ACC112 (cell line): ENCODE measurements around the gene CHRM2.

Experiments used
- H2AFZ ChIP-seq: fragments of 200-600 bp; sonication (generic); one replicate; pipeline ENCODE4 v1.6.0; 2017; ENCODE audit warnings: antibody characterized with exemption, low read length; ENCODE audit not compliant: unreplicated experiment
- H3K27ac ChIP-seq: fragments of 200-600 bp; sonication (generic); 2 replicates; pipeline ENCODE4 v1.5.1; 2014; ENCODE audit warnings: low read depth, mild to moderate bottlenecking, antibody characterized with exemption, low read length, moderate library complexity
- H3K27me3 ChIP-seq: fragments of 200-600 bp; sonication (generic); 2 replicates; pipeline ENCODE4 v1.6.1; 2014; ENCODE audit warnings: mild to moderate bottlenecking, antibody characterized with exemption, low read length, moderate library complexity, mixed read lengths; ENCODE audit not compliant: insufficient read depth
- H3K36me3 ChIP-seq: fragments of 200-600 bp; sonication (generic); 2 replicates; pipeline ENCODE4 v1.6.1; 2016; ENCODE audit warnings: mild to moderate bottlenecking, antibody characterized with exemption, low read length, moderate library complexity, mixed read lengths; ENCODE audit not compliant: insufficient read depth
- H3K4me1 ChIP-seq: fragments of 200-600 bp; sonication (generic); one replicate; pipeline ENCODE4 v1.6.1; 2016; ENCODE audit warnings: low read length, mixed read lengths; ENCODE audit not compliant: insufficient read depth, unreplicated experiment, control insufficient read depth
- H3K4me3 ChIP-seq: fragments of 200-600 bp; sonication (generic); 2 replicates; pipeline ENCODE4 v1.5.1; 2014; ENCODE audit warnings: mild to moderate bottlenecking, low read depth, low read length
- H3K79me2 ChIP-seq: fragments of 200-600 bp; sonication (generic); one replicate; pipeline ENCODE4 v1.6.0; 2016; ENCODE audit warnings: low read length; ENCODE audit not compliant: control insufficient read depth, unreplicated experiment, insufficient read depth

The CHRM2 gene

DNA sequence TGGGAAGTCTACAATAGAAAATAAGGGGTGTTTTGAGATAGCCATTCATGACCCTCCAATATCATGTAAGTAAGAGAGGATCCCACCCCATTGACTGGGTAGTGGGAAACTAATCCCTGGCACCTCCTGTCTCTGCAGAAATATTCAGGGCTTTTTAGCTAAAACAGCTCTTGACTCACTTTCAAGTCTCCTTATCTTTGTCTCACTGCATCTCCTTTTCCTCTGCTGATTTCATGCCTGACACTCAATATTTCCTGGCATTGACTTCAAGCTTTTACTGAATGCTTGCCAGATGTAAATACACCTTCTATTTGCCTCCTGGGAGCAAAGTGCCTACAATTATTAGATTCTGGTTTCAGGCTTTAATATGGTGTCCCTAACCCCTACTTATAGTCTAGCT, 57.1 kb downstream of the CHRM2 start:
- H3K79me2 ChIP-seq, result no peaks in the 10 kb centered on the region
- H2AFZ ChIP-seq, result no peak overlapping the region
- peaks cover 12% of the 10 kb centered on the region for H3K4me1 ChIP-seq
- no peak overlapping the region for H3K4me3 ChIP-seq
- no peak overlapping the region for H3K27ac ChIP-seq
- no peaks in the 10 kb centered on the region for H3K27me3 ChIP-seq
- no peaks in the 10 kb centered on the region for H3K36me3 ChIP-seq

- Histone ChIP-seq H3K4me1 (no peaks in the 10 kb centered on the region), H3K4me3 (no peak overlapping the region), H3K79me2 (no peaks in the 10 kb centered on the region), H3K36me3 (no peaks in the 10 kb centered on the region), H2AFZ (no peak overlapping the region), H3K27me3 (no peaks in the 10 kb centered on the region), H3K27ac (no peak overlapping the region)
Measured at GRCh38 chr7:136931169-136931867, 62.9 kb downstream of the CHRM2 start.

GRCh38 chr7:136937436-136937835, 69.0 kb downstream of the CHRM2 start:
- Histone ChIP-seq H2AFZ (no peak overlapping the region), H3K79me2 (no peaks in the 10 kb centered on the region), H3K27ac (no peak overlapping the region), H3K4me3 (no peak overlapping the region), H3K4me1 (no peaks in the 10 kb centered on the region), H3K27me3 (no peaks in the 10 kb centered on the region), H3K36me3 (no peaks in the 10 kb centered on the region)

- no peaks in the 10 kb centered on the region for H3K79me2 ChIP-seq
Measured at GRCh38 chr7:136938476-136938875, 70.0 kb downstream of the CHRM2 start.

DNA sequence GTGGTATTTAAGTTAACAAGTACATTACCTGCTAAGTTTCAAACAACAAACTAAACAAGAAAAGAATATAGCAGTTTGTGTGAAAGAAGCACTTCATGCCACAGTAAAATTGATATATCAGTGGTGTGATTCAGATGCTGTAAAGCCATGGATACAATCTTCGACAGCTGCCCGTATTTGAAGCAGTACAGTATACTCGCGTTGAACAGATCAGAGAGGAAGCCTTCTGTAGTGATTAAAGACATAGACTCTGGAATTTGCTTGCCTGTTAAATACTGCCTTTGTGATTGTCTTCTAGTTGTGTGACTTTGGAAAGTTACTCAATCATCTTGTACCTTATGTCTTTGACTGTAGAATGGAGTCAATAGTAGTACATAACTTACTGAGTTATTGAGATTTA, 71.7 kb downstream of the CHRM2 start:
- no peaks in the 10 kb centered on the region for H3K4me1 ChIP-seq
- no peak overlapping the region for H3K27ac ChIP-seq
- no peaks in the 10 kb centered on the region for H3K27me3 ChIP-seq
- H3K4me3 ChIP-seq, result no peak overlapping the region
- H3K79me2 ChIP-seq, result no peaks in the 10 kb centered on the region
- H2AFZ ChIP-seq, result no peak overlapping the region
- no peaks in the 10 kb centered on the region for H3K36me3 ChIP-seq

More at GRCh38 chr7:136938476-136938875, 70.0 kb downstream of the CHRM2 start:
- Histone ChIP-seq H3K27me3 (no peaks in the 10 kb centered on the region), H3K4me1 (no peaks in the 10 kb centered on the region), H3K36me3 (no peaks in the 10 kb centered on the region), H2AFZ (no peak overlapping the region), H3K4me3 (no peak overlapping the region), H3K27ac (no peak overlapping the region)

GRCh38 chr7:136940917-136941316, 72.5 kb downstream of the CHRM2 start:
- Histone ChIP-seq H3K79me2 (no peaks in the 10 kb centered on the region), H3K36me3 (no peaks in the 10 kb centered on the region), H2AFZ (no peak overlapping the region), H3K27ac (no peak overlapping the region), H3K4me1 (no peaks in the 10 kb centered on the region), H3K4me3 (no peak overlapping the region), H3K27me3 (no peaks in the 10 kb centered on the region)

DNA sequence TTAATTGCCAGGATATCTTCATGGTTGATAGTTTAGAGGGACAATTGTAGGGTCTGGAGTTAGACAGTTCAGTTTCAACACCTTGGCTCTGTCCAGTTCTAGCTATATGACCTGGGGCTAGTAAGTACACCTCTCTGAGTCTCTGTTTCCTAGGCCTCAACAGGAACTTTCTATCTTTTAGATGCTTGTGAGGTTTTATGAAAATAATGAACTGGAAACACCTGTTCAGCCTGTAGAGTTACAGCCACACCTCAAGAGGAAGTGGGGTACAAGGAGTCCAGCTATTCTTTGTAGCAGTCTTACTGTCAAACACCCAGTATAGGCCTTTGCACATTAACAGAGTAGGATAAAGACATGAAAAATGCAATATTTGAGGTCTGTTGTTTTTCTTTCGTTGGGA, 73.4 kb downstream of the CHRM2 start:
- Histone ChIP-seq H3K4me3 (no peak overlapping the region), H3K79me2 (no peaks in the 10 kb centered on the region), H3K27ac (no peak overlapping the region), H3K36me3 (no peaks in the 10 kb centered on the region), H3K27me3 (no peaks in the 10 kb centered on the region), H2AFZ (no peak overlapping the region), H3K4me1 (no peaks in the 10 kb centered on the region)

DNA sequence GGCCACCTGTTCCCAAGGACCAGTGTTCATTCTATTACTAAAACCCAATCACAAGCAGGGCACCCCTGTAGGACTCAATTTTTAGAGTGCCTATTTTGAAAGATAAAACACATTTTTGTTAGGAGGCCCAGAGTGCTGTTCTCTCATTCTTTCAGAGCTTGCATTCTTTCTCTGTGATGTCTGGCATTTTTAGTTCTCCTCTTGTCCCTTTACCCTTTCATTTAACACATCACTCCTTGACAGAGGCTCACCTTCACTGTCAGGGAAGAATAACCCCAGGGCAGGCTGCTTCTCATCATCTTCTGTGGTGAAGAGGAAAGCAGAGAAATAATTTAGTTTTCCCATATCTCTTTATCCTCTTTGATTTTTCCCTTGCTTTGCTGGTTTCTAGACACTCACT, 73.9 kb downstream of the CHRM2 start:
- Histone ChIP-seq H3K27ac (no peak overlapping the region), H3K36me3 (no peaks in the 10 kb centered on the region), H3K27me3 (no peaks in the 10 kb centered on the region), H3K79me2 (no peaks in the 10 kb centered on the region), H2AFZ (no peak overlapping the region), H3K4me1 (no peaks in the 10 kb centered on the region), H3K4me3 (no peak overlapping the region)

DNA sequence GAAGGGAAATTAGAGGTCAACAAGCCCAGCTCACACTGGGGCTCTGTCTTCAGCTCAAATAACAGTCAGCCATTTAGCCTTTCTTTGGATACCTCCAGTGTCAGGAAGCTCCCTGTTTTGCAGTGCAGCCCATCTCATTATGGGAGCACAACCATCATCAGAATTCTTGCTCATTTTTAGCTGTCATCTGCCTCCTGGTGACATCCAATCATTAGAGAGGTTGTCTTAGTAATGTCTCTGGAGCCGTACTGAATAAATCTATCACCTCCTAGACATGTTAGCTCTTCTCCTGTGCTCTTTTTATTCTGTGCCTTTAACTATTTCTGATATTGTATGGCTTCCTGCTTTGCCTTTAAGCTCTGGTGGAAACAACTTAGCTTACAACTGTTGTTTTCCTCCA, 74.5 kb downstream of the CHRM2 start:
- Histone ChIP-seq H2AFZ (no peak overlapping the region), H3K36me3 (no peaks in the 10 kb centered on the region), H3K79me2 (no peaks in the 10 kb centered on the region), H3K27me3 (no peaks in the 10 kb centered on the region), H3K4me3 (no peak overlapping the region), H3K4me1 (no peaks in the 10 kb centered on the region), H3K27ac (no peak overlapping the region)

- Histone ChIP-seq H3K4me1 (no peaks in the 10 kb centered on the region), H3K79me2 (no peaks in the 10 kb centered on the region), H3K36me3 (no peaks in the 10 kb centered on the region), H3K27me3 (no peaks in the 10 kb centered on the region), H2AFZ (no peak overlapping the region), H3K4me3 (no peak overlapping the region), H3K27ac (no peak overlapping the region)
Measured at GRCh38 chr7:136947347-136947746, 78.9 kb downstream of the CHRM2 start.

DNA sequence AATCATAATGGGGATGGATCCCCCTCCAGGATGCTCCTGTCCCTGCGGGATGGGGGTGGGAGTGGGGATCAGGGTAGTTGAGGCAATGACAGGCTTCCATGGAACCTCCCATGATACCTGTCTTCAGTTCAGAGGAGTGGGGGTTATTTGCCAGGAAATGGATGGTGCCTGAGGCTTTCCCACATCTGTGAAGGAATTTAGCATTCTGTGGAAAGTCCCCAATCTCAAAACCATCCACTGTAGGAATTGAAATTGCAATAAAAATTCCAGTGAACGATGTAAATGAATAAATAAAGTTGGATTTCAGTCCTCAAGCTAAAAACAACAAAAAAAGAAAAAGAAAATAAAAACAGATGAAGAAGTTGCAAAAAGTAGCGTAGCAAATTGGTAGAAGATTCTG, 81.9 kb downstream of the CHRM2 start:
- Histone ChIP-seq H3K27me3 (no peaks in the 10 kb centered on the region), H3K27ac (no peak overlapping the region), H3K79me2 (no peaks in the 10 kb centered on the region), H3K4me1 (peaks cover 24% of the 10 kb centered on the region), H3K36me3 (no peaks in the 10 kb centered on the region), H3K4me3 (no peak overlapping the region), H2AFZ (no peak overlapping the region)
